Left lobe of liver (tissue), 1 donor: ENCODE data around the gene CEP83. TPM values are rescaled to one million over a fixed set of nuclear protein-coding genes. Genes with fewer than 3 reads are reported as not detected.

ENCODE experiments used
- total RNA-seq: library from RNA; stranded (reverse); gene quantifications from one replicate; pipeline ENCODE4 v1.2.1, GENCODE V29; 2021
- donor health status: DM: no; HTN: yes; CAD: no.

Gene CEP83
- total RNA-seq, 1 donor from 2014 or later = 3.5 TPM

Other genes with a start within 250 kb of the CEP83 start
- 2.6 TPM for gene TMCC3, start 190.7 kb upstream of the CEP83 start, total RNA-seq